ENCODE measurements around the gene TET1.

- no peak for TF ChIP-seq SMC3 (IDR thresholded peaks at IDR 0.05)
- TF ChIP-seq CTCF (IDR thresholded peaks at IDR 0.05), result no peak
- no peak for TF ChIP-seq PBX3 (IDR thresholded peaks at IDR 0.05)
- no peak for TF ChIP-seq CEBPB (IDR thresholded peaks at IDR 0.05)
- no peak for TF ChIP-seq POLR2A (IDR thresholded peaks at IDR 0.05; ENCODE audit: low read length)
- no peak for TF ChIP-seq TP53 (CRISPR knock-in tag; IDR thresholded peaks at IDR 0.05)
Measured at GRCh38 chr10:68517188-68517587, 42.9 kb upstream of the TET1 start.

Measured in A549 (cell line).